ENCODE data around the gene FZD10. TPM values are rescaled to one million over a fixed set of nuclear protein-coding genes. Genes with fewer than 3 reads are reported as not detected.

FZD10 gene
- total and polyA plus RNA-seq, 2 of the 8 experiments (the other 6 are each of a cell fraction or from before 2014, with no cell fraction given), result 0.11 to 0.60 TPM

GRCh38 chr12:130122356-130122755 is 39.9 kb upstream of the FZD10 start:
- Histone ChIP-seq H4K8ac (ENCODE audit: extremely low read depth, insufficient read depth, low read length) (no peak overlapping the region), H4K5ac (ENCODE audit: insufficient read length, low read depth, low read length) (no peak overlapping the region), H3K23me2 (ENCODE audit: low read depth, low read length) (no peaks in the 10 kb centered on the region), H3K4ac (replicated peaks; ENCODE audit: insufficient read length, low read depth, low read length) (no peak overlapping the region), H3K79me2 (ENCODE audit: control insufficient read depth in 1 of 2, insufficient read depth in 2 of 2, low read length in 2 of 2) (no peaks in the 10 kb centered on the region), H3K27ac (ENCODE audit: low read depth, low read length) (no peak overlapping the region), H3K9ac (replicated peaks in 1 of 4; ENCODE audit: extremely low read depth in 1 of 4, low read depth in 3 of 4, low read length in 3 of 4) (no peak overlapping the region), H2BK12ac (ENCODE audit: low read depth, low read length) (no peak overlapping the region), H3K79me1 (ENCODE audit: low read depth, low read length) (no peaks in the 10 kb centered on the region), H4K20me1 (replicated peaks in 1 of 2; ENCODE audit: control insufficient read depth in 1 of 2, insufficient read depth in 2 of 2, low read length in 2 of 2) (no peaks in the 10 kb centered on the region), H2BK20ac (ENCODE audit: low read length) (no peak overlapping the region), H3K9me3 (ENCODE audit: insufficient read depth in 2 of 2, low read depth in 1 of 2, low read length in 1 of 2) (no peaks in the 10 kb centered on the region), H2AK5ac (ENCODE audit: low read depth, low read length) (no peak overlapping the region), H3K27me3 (replicated peaks in 1 of 4; ENCODE audit: control insufficient read depth in 3 of 4, extremely low read depth in 1 of 4, insufficient read depth in 3 of 4, low read length in 3 of 4) (peaks cover 0 to 7% (median 2%) of the 10 kb centered on the region in 4 experiments; a peak in 2 of 7 replicates), H4K91ac (replicated peaks; ENCODE audit: insufficient read length, low read length) (no peak overlapping the region), H3K14ac (ENCODE audit: insufficient read length) (no peak overlapping the region), H3K56ac (replicated peaks; ENCODE audit: insufficient read length, low read depth, low read length) (no peak overlapping the region), H2BK5ac (ENCODE audit: low read depth, low read length) (no peak overlapping the region), H3K4me3 (ENCODE audit: extremely low read depth in 1 of 4, insufficient read depth in 2 of 4, low read depth in 3 of 4, low read length in 4 of 4) (no peak overlapping the region), H3K4me2 (ENCODE audit: insufficient read depth in 1 of 2, low read depth in 2 of 2, low read length in 2 of 2) (no peak overlapping the region), H3K4me1 (replicated peaks in 1 of 4; ENCODE audit: control insufficient read depth in 3 of 4, insufficient read depth in 4 of 4, low read length in 3 of 4) (peaks cover 0 to 1% (median 0%) of the 10 kb centered on the region in 4 experiments; a peak in 2 of 7 replicates), H2BK15ac (ENCODE audit: low read length) (no peak overlapping the region), H2BK120ac (replicated peaks; ENCODE audit: low read depth, low read length) (no peak overlapping the region), H3K18ac (ENCODE audit: extremely low read depth, low read length) (no peak overlapping the region), H2AFZ (ENCODE audit: low read length) (no peak overlapping the region), H3K36me3 (ENCODE audit: control insufficient read depth in 2 of 4, insufficient read depth in 4 of 4, low read length in 3 of 4) (no peaks in the 10 kb centered on the region), H3K23ac (ENCODE audit: insufficient read length) (no peak overlapping the region)
- no peak for DNase-seq (ENCODE audit: low read depth in 1 of 2, low spot score in 2 of 2)
- CTCF ChIA-PET (ENCODE audit: partially characterized antibody), result interaction anchor here (1.2 to 2.2 kb wide), 2 partner anchors 14 to 58 kb away, joined by 3 to 4 read pairs; no protein-coding TSS in a partner anchor
- POLR2A ChIA-PET (ENCODE audit: partially characterized antibody), result no interaction called here
- TF ChIP-seq TCF12 (IDR thresholded peaks at IDR 0.05; ENCODE audit: low read depth, low read length), result no peak
- TF ChIP-seq E2F6 (IDR thresholded peaks at IDR 0.05), result no peak
- TF ChIP-seq JUND (IDR thresholded peaks at IDR 0.05; ENCODE audit: low read length), result no peak
- no peak for TF ChIP-seq POLR2A (IDR thresholded peaks at IDR 0.05; ENCODE audit: control extremely low read depth in 1 of 2, low read depth in 2 of 2, low read length in 2 of 2)
- no peak for TF ChIP-seq RFX5 (IDR thresholded peaks at IDR 0.05; ENCODE audit: borderline replicate concordance, low read depth, low read length)
- no peak for TF ChIP-seq SAP30 (IDR thresholded peaks at IDR 0.05; ENCODE audit: insufficient read depth, insufficient replicate concordance, low read length)
- no peak for TF ChIP-seq SUZ12 (IDR thresholded peaks at IDR 0.05; ENCODE audit: low read length)
- no peak for TF ChIP-seq GTF2F1 (IDR thresholded peaks at IDR 0.05; ENCODE audit: borderline replicate concordance, low read depth, low read length)
- TF ChIP-seq TBP (IDR thresholded peaks at IDR 0.05; ENCODE audit: low read depth, low read length), result no peak
- TF ChIP-seq TAF1 (IDR thresholded peaks at IDR 0.05; ENCODE audit: low read depth, low read length), result no peak
- TF ChIP-seq CHD2 (IDR thresholded peaks at IDR 0.05; ENCODE audit: low read length), result no peak
- TF ChIP-seq SIX5 (IDR thresholded peaks at IDR 0.05; ENCODE audit: low read depth, low read length), result no peak
- WGBS, 2 experiments (ENCODE audit: extremely low coverage in 1 of 2, insufficient coverage in 1 of 2, insufficient read length in 1 of 2, insufficient replicate concordance in 2 of 2, low coverage in 1 of 2, low lambda C conversion rate in 2 of 2, missing lambda C conversion rate in 1 of 2), result 84% methylated on average over 4 of the region's 4 CpGs; no CpG with 5 or more reads in 1 of the 2 experiments
- FAIRE-seq, result no peak
